Epithelial cell of esophagus (primary cell): ENCODE data around the gene SCGB3A2.

Experiments
- DNase-seq: peaks from one replicate; pipeline ENCODE4 v3.0.0; 2010; ENCODE audit warnings: low read depth
- H3K4me3 ChIP-seq: 2 replicates; pipeline ENCODE4 v1.5.1; 2011; ENCODE audit warnings: mild to moderate bottlenecking, low read length, control low read depth
- CTCF ChIP-seq: IDR thresholded peaks from 2 replicates; pipeline ENCODE4 v1.5.1; 2011; ENCODE audit warnings: low read depth, mild to moderate bottlenecking, low read length, control low read depth, inconsistent platforms; ENCODE audit not compliant: insufficient read depth; ENCODE audit errors: missing control alignments

SCGB3A2 gene

GRCh38 chr5:147904110-147904509 is 25.6 kb downstream of the SCGB3A2 start:
- TF ChIP-seq CTCF, result no peak
- H3K4me3 ChIP-seq, result no peak overlapping the region
- peak; percentile 64 for DNase-seq

- H3K4me3 ChIP-seq, result no peak within 1 kb of the TSS
- DNase-seq, result peak; percentile 83
- no peak for TF ChIP-seq CTCF
These were observed 28.0 kb downstream of the SCGB3A2 start, which contains the start of gene C5orf46 for GRCh38 chr5:147906326-147907095. Gene C5orf46, minus strand, starts transcription at chr5:147906538. Its CDS starts 37 bp downstream, at chr5:147906501.

- no peak overlapping the region for H3K4me3 ChIP-seq
- no peak for DNase-seq
- TF ChIP-seq CTCF, result no peak
These were observed 32.9 kb downstream of the SCGB3A2 start for GRCh38 chr5:147911427-147911826.

- no peak for TF ChIP-seq CTCF
- DNase-seq, result no peak
These were observed 33.5 kb downstream of the SCGB3A2 start for GRCh38 chr5:147912011-147912410.

GRCh38 chr5:147913786-147914185 is 35.3 kb downstream of the SCGB3A2 start:
- peak; percentile 80 for DNase-seq
- TF ChIP-seq CTCF, result no peak
- no peak overlapping the region for H3K4me3 ChIP-seq

More at GRCh38 chr5:147912011-147912410, 33.5 kb downstream of the SCGB3A2 start:
- no peak overlapping the region for H3K4me3 ChIP-seq

- no peak for TF ChIP-seq CTCF
- peak; percentile 63 for DNase-seq
- no peak overlapping the region for H3K4me3 ChIP-seq
These were observed 39.7 kb downstream of the SCGB3A2 start for GRCh38 chr5:147918101-147918685.
